GM12872 (cell line): ENCODE data around the gene CHPT1.
A peak's percentile ranks its signal among the peaks of the same experiment; 100 is the strongest.

Source experiments
- TF ChIP-seq, protein P1 (sequence below): IDR thresholded peaks from 3 replicates; pipeline ENCODE4 v1.5.1; 2011; ENCODE audit warnings: low read depth, mild to moderate bottlenecking, low read length, moderate library complexity; ENCODE audit not compliant: insufficient read depth

CHPT1 gene

DNA sequence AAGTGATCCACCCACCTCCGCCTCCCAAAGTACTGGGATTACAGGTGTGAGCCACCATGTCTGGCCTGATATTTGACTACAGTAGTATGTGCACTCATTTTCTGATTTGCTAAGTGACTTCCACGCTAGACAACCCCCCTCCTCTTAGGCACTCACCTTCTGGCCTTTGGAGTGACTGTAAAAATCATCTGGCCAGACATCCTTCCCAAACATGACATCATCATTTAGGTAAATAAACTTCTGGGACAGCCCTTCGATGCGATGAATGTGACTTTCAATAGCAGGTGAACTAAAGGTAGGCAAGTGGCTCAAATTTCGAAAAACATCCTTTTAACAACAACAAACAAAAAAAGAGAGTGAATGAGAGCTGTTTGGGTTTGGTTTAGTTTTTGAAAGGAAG lies 72.4 kb downstream of the CHPT1 start:
- TF ChIP-seq, protein P1, sequence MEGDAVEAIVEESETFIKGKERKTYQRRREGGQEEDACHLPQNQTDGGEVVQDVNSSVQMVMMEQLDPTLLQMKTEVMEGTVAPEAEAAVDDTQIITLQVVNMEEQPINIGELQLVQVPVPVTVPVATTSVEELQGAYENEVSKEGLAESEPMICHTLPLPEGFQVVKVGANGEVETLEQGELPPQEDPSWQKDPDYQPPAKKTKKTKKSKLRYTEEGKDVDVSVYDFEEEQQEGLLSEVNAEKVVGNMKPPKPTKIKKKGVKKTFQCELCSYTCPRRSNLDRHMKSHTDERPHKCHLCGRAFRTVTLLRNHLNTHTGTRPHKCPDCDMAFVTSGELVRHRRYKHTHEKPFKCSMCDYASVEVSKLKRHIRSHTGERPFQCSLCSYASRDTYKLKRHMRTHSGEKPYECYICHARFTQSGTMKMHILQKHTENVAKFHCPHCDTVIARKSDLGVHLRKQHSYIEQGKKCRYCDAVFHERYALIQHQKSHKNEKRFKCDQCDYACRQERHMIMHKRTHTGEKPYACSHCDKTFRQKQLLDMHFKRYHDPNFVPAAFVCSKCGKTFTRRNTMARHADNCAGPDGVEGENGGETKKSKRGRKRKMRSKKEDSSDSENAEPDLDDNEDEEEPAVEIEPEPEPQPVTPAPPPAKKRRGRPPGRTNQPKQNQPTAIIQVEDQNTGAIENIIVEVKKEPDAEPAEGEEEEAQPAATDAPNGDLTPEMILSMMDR: no peak

DNA sequence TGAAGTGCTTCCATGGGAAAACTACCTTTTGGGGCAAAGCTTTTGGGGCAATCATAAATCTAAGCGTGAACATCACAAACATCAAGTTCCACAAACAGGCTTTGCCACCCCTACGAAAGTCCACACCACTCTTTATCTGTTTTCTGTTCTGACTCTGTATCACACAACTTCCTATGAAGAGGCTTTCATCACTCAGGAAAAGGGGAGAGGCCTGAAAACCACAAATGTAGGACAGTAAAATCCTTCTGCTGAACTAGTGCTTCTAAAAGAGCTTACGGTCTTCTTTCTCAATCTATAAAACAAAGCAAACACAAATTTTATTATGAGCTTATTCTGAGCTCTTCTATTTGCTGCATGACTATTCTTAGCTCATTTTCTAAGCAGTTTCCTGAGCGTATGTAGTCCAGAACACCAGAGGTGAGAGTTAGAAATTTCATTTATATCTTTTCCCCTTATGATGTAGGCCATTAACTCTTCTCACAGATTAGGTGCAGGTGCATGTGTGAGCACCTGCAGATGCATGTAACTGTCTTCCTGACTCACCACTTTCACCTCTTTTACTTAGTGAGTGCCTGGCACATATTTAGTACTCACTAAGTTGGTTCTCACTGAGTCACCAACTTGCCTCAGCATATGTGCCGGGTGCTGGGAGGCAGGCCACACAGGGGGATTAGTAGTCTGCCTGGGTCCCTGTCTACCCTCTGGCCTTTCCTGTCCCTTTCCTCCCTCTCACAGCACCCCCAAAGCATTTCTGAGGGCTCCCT lies 74.8 kb downstream of the CHPT1 start:
- TF ChIP-seq, protein P1: no peak

DNA sequence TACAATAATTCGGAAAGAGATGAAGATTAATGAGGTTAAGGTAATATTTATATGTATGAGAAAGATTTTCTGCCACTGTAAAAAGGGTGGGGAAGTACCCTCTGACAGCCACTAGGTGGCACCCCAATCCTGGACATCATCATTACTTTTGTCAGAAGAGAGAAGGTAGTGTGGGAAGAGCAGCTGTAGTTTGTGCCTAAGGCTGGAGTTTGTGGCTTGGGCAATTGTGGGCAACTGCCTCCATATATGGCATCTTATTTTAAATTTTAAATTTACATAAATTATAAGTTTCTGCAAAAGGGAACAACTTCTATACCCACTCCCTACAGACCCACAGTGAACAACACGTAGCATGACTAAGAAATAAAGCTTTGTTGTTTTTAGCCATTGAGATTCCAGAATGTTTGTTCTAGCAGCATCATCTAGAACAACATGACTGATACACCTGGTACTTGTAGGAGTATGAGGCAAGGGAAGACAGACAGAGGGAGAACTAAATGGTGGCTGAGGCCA lies 76.3 kb downstream of the CHPT1 start:
- TF ChIP-seq, protein P1: peak; percentile 85

DNA sequence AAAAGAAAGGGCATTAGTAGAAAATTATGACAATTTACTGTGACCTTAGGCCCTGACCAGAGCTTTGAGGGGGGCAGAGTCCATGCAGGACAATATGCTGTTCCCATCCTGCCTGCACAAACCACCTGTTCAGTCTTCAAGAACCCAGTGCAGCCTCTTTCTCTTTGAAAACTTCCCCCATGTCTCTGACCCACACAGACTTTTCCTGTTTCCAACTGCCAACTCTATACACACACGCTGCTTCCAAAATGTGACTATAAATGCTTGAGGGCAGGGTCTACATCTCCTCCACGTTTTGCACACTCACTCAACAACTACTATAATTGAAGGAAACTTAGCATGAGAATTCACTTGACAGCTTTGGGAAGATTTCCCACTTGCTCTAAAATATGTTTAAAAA lies 78.4 kb downstream of the CHPT1 start:
- TF ChIP-seq, protein P1: no peak

DNA sequence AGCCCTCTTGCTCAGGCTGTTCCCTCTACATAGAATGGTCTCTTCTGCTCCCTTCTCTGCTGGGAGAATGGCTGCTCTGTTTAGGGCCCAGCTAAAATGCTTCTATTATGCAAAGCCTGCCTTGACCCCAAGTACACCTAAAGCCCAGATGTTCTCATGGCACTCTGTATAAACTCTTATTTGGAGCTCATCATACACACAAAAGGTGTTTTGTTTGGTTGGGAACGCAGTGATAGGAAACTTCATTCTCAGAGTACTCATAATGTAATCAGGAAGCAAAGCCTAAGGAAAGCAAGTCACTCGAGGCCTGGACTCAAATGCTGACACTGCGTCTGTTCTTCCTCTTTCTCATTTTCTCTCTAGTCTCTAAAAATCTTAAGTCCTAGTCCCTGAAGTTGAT lies 80.0 kb downstream of the CHPT1 start:
- TF ChIP-seq, protein P1: no peak

DNA sequence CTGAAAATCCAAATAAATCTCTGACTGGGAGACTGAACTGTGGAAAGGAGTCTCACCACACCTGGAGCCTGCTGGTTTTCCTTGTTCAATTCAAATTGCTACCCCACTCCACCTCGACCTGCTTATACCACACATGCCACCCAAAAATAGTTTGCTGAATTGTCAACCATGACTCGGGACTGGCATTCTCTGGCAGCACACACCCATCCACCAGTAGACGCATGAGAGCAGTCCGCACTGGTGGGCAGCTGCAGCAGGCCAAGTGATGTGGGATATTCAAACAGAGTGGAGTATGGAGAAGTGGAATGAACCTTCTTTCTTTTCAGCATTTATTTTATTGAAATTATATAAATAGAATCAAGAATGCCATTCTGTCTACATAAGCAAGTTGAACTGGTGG lies 80.5 kb downstream of the CHPT1 start:
- TF ChIP-seq, protein P1: no peak
